Hepatocyte (in vitro differentiated cells): ENCODE measurements around the gene STK38.

Experiments
- CTCF ChIP-seq: fragments of 200-600 bp; sonication (generic); IDR thresholded peaks from 2 replicates; pipeline ENCODE4 v1.5.1; 2016; ENCODE audit warnings: antibody characterized with exemption, mild to moderate bottlenecking; ENCODE audit not compliant: poor library complexity
- EZH2 ChIP-seq: fragments of 200-600 bp; sonication (generic); IDR thresholded peaks from 2 replicates; pipeline ENCODE4 v1.6.1; 2016; ENCODE audit warnings: antibody characterized with exemption, mild to moderate bottlenecking, borderline replicate concordance

GRCh38 chr6:36560822-36561221 is 13.5 kb upstream of the STK38 start:
- TF ChIP-seq CTCF = no peak
- TF ChIP-seq EZH2 = no peak
